Sigmoid colon (tissue), 7 donors: ENCODE data around the gene MICALL2. TPM values are rescaled to one million over a fixed set of nuclear protein-coding genes. Genes with fewer than 3 reads are reported as not detected.

ENCODE experiments used
- DNase-seq: peaks from one replicate; pipeline ENCODE4 v3.0.0-alpha.2; 2019
- H3K27ac ChIP-seq, 4 donors: fragments of 200-600 bp; sonication (generic); one replicate each; pipeline ENCODE4 v1.5.1; 2016 to 2019; ENCODE audit warnings: mild to moderate bottlenecking in 1 of 4
- H3K27me3 ChIP-seq, 3 donors: fragments of 200-600 bp; sonication (generic); one replicate each; pipeline ENCODE4 v1.5.1; 2019; ENCODE audit warnings: mild to moderate bottlenecking in 1 of 3
- H3K36me3 ChIP-seq, 4 donors: fragments of 200-600 bp; sonication (generic); one replicate each; pipeline ENCODE4 v1.5.1; 2016 to 2019
- H3K4me1 ChIP-seq, 4 donors: fragments of 200-600 bp; sonication (generic); one replicate each; pipeline ENCODE4 v1.5.1; 2017 to 2019
- H3K4me3 ChIP-seq, 4 donors: fragments of 200-600 bp; sonication (generic); one replicate each; pipeline ENCODE4 v1.5.1; 2017 to 2019; ENCODE audit warnings: mild to moderate bottlenecking in 2 of 4, moderate library complexity in 1 of 4
- H3K9me3 ChIP-seq, 4 donors: fragments of 200-600 bp in 3 of 4; sonication (generic) in 3 of 4; one replicate each; pipeline versions ENCODE4 v1.5.1 to v1.6.1; 2013 to 2019
- CTCF ChIP-seq, 4 experiments: fragments of 450-650 bp in 3 of 4; fragments of 200-600 bp in 1 of 4; IDR thresholded peaks; one replicate each; pipeline ENCODE4 v1.5.1; 2016 to 2019; ENCODE audit warnings: antibody characterized with exemption in 4 of 4, mild to moderate bottlenecking in 3 of 4, moderate library complexity in 2 of 4
- EP300 ChIP-seq, 4 donors: sonication (generic); formaldehyde crosslinking; IDR thresholded peaks; one replicate each; pipeline ENCODE4 v1.6.1; 2017; ENCODE audit warnings: antibody characterized with exemption in 4 of 4
- POLR2A ChIP-seq, 2 donors: fragments of 450-650 bp; IDR thresholded peaks; one replicate each; pipeline ENCODE4 v1.6.1; 2016; ENCODE audit warnings: antibody characterized with exemption in 2 of 2, mild to moderate bottlenecking in 2 of 2, moderate library complexity in 2 of 2
- POLR2AphosphoS5 ChIP-seq, 4 donors: sonication (generic); formaldehyde crosslinking; IDR thresholded peaks; one replicate each; pipeline ENCODE4 v1.6.1; 2017; ENCODE audit warnings: antibody characterized with exemption in 4 of 4
- WGBS, 2 donors: extraction: QIAGEN DNeasy Blood & Tissue Kit; methylation state at CpG; one replicate each; pipeline ENCODE4 v1.1.7; 2013; 5-methylcytosine and 5-hydroxymethylcytosine counted together
- intact Hi-C: fragments of 100-400 bp; cut with DNase I; formaldehyde crosslinking; loops from one replicate; pipeline ENCODE4 v1.15.1; 2023
- polyA plus RNA-seq, 3 donors: library from polyadenylated mRNA; stranded (reverse); fragments of 200-250 nt; gene quantifications; one replicate each; pipeline ENCODE4 v1.2.3, GENCODE V29; 2013
- total RNA-seq, 4 donors: library from RNA; depleted of rRNA; stranded (reverse); fragments of >200 nt; gene quantifications; one replicate each; pipeline ENCODE4 v1.1.0, GENCODE V29; 2016
- donor health status: healthy with polysubstance abuse.
- donor health status: Bipolar disorder and iron deficiency.
- donor health status: healthy.

MICALL2 gene
- total and polyA plus RNA-seq, 7 donors: 8.4 to 86.2 (median 30.7) TPM

GRCh38 chr7:1385809-1386622 is 73.3 kb downstream of the MICALL2 start:
- Histone ChIP-seq H3K4me3 (no peak overlapping the region), H3K27me3 (peaks cover 4 to 83% (median 51%) of the 10 kb centered on the region in 3 donors), H3K36me3 (no peaks in the 10 kb centered on the region), H3K4me1 (no peaks in the 10 kb centered on the region), H3K27ac (no peak overlapping the region), H3K9me3 (peaks cover 0 to 2% (median 0%) of the 10 kb centered on the region in 4 donors)
- no peak for TF ChIP-seq CTCF (IDR thresholded peaks at IDR 0.05)
- no peak for TF ChIP-seq POLR2A (IDR thresholded peaks at IDR 0.05)
- 39 to 60% methylated on average over 38 of the region's 38 CpGs for whole genome bisulfite sequencing, 2 donors
- no peak for DNase-seq
- intact Hi-C loops: no loop called here

GRCh38 chr7:1385086-1385808 is 74.0 kb downstream of the MICALL2 start:
- 44 to 64% methylated on average over 23 of the region's 23 CpGs for WGBS, 2 donors
- Histone ChIP-seq H3K4me3 (no peak overlapping the region), H3K36me3 (no peaks in the 10 kb centered on the region), H3K4me1 (no peaks in the 10 kb centered on the region), H3K27ac (no peak overlapping the region), H3K27me3 (peaks cover 4 to 90% (median 56%) of the 10 kb centered on the region in 3 donors), H3K9me3 (peaks cover 0 to 2% (median 0%) of the 10 kb centered on the region in 4 donors)
- intact Hi-C loops: no loop called here
- no peak for DNase-seq
- TF ChIP-seq CTCF (IDR thresholded peaks at IDR 0.05) (no peak), POLR2AphosphoS5 (IDR thresholded peaks at IDR 0.05) (no peak), POLR2A (IDR thresholded peaks at IDR 0.05) (no peak), EP300 (IDR thresholded peaks at IDR 0.05) (no peak)

Other genes with a start within 250 kb of the MICALL2 start
- not detected for gene UNCX, start 226.6 kb downstream of the MICALL2 start, total RNA-seq
- not detected for gene UNCX, start 226.6 kb downstream of the MICALL2 start, polyA plus RNA-seq
- gene INTS1, start 44.9 kb upstream of the MICALL2 start, total RNA-seq: 10 to 100 TPM; 18.9 to 35.7 (median 26.2) TPM
- 10 to 100 TPM; 16.2 to 78.3 (median 22.9) TPM for gene INTS1, start 44.9 kb upstream of the MICALL2 start, polyA plus RNA-seq
- 10 to 100 TPM; 22.1 to 57.6 (median 42.5) TPM for gene MAFK, start 71.2 kb upstream of the MICALL2 start, total RNA-seq
- gene MAFK, start 71.2 kb upstream of the MICALL2 start, polyA plus RNA-seq: 10 to 100 TPM; 34.8 to 43.0 (median 42.1) TPM
- under 1 TPM in 1 of 4 donors, not detected in 3; 0.28 TPM for gene TMEM184A, start 96.7 kb upstream of the MICALL2 start, total RNA-seq
- 10 to 100 TPM in 2 of 3 donors, 1 to 10 TPM in 1; 8.4 to 60.3 (median 10.2) TPM for gene TMEM184A, start 96.7 kb upstream of the MICALL2 start, polyA plus RNA-seq
- gene PSMG3, start 110.6 kb upstream of the MICALL2 start, total RNA-seq: 10 to 100 TPM; 23.3 to 52.8 (median 41.6) TPM
- 10 to 100 TPM; 50.5 to 68.0 (median 66.6) TPM for gene PSMG3, start 110.6 kb upstream of the MICALL2 start, polyA plus RNA-seq
- under 1 TPM; 0.33 to 0.55 (median 0.45) TPM for gene ELFN1, start 210.8 kb upstream of the MICALL2 start, total RNA-seq
- under 1 TPM in 1 of 3 donors, not detected in 2; 0.83 TPM for gene ELFN1, start 210.8 kb upstream of the MICALL2 start, polyA plus RNA-seq